ENCODE results near the gene EMC10.
A peak's percentile ranks its signal among the peaks of the same experiment; 100 is the strongest.

Gene EMC10

DNA sequence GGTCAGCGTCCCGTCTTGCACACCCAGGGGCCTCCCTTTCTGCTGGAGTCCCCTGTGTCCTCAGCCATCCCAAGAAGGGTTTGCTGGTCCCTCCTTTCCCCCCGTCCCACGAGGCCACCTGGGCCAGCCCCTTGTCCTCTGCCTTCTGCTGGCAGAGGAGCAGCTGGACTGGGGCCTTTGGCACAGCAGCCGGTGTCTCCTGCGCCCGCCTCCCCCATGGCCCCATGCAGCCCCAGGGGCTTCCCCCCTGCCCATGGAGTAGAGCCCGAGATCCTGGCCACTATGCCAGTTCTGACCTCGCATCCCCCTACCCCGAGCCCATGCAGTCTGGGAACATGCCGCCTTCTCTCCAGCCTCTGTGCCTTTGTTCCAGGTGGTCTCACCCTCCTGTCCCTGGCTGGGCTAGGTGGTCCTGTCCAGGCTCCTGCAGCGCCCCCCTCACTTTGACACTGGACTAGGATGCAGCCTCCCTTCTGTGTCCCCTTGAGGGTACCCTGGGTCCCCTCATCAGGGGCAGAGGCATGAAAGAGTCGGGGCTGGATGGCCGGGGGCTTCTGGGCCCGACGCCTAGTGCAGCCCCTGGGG, 6.1 kb downstream of the EMC10 start:
- Histone ChIP-seq H3K4me2 (ENCODE audit: low read length) (no peak overlapping the region), H3K9me3 (ENCODE audit: insufficient read depth, low read depth, low read length) (peaks cover 2% of the 10 kb centered on the region), H4K12ac (ENCODE audit: low read depth, low read length) (no peak overlapping the region), H4K91ac (ENCODE audit: low read depth, low read length) (no peak overlapping the region), H2AFZ (ENCODE audit: insufficient read depth, low read length, poor library complexity) (no peak overlapping the region), H3K4ac (ENCODE audit: low read depth, low read length) (no peak overlapping the region), H2BK12ac (ENCODE audit: low read length) (no peak overlapping the region), H2BK120ac (ENCODE audit: insufficient read depth, low read length, poor library complexity) (no peak overlapping the region), H3K79me2 (ENCODE audit: control insufficient read depth, insufficient read depth, low read length, poor library complexity) (peaks cover 2% of the 10 kb centered on the region), H3K9ac (ENCODE audit: low read length) (no peak overlapping the region), H3K79me1 (ENCODE audit: low read length) (no peaks in the 10 kb centered on the region), H2BK5ac (ENCODE audit: low read depth, low read length, poor library complexity) (no peak overlapping the region), H3K14ac (ENCODE audit: low read length) (no peak overlapping the region), H3K4me1 (ENCODE audit: control insufficient read depth in 1 of 2, insufficient read depth in 2 of 2, low read length in 2 of 2) (peaks cover under 1 to 4% of the 10 kb centered on the region in 2 experiments), H3K4me3 (ENCODE audit: low read depth, low read length) (no peak overlapping the region), H3K36me3 (ENCODE audit: control insufficient read depth in 1 of 2, insufficient read depth in 2 of 2, low read length in 2 of 2) (peaks cover 53 to 63% of the 10 kb centered on the region in 2 experiments), H3K18ac (ENCODE audit: low read length) (no peak overlapping the region), H3K23ac (ENCODE audit: low read length) (no peak overlapping the region), H3K27ac (ENCODE audit: low read depth, low read length) (no peak overlapping the region), H2AK5ac (ENCODE audit: low read length) (no peak overlapping the region), H4K8ac (ENCODE audit: low read depth, low read length) (no peak overlapping the region), H3K27me3 (ENCODE audit: insufficient read depth, low read length) (no peaks in the 10 kb centered on the region)
- no CpG with 5 or more reads among the region's 16 CpGs for WGBS (ENCODE audit: extremely low coverage, insufficient coverage, insufficient read length)
- no peak for DNase-seq

DNA sequence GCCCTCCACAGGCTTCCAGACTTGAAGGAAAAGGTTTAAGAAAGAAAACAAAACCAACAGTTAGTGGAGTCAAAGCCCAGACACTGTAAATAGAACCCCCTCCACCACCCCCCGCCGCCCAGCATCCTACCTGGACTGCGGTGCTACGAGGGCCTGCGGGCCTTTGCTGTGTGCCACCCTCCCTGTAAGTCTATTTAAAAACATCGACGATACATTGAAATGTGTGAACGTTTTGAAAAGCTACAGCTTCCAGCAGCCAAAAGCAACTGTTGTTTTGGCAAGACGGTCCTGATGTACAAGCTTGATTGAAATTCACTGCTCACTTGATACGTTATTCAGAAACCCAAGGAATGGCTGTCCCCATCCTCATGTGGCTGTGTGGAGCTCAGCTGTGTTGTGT, 6.6 kb downstream of the EMC10 start:
- no peak overlapping the region for H3K4me3 ChIP-seq (ENCODE audit: low read depth, low read length)
- no peak overlapping the region for H4K8ac ChIP-seq (ENCODE audit: low read depth, low read length)
- no peak overlapping the region for H3K18ac ChIP-seq (ENCODE audit: low read length)

GRCh38 chr19:50485284-50485955, 9.1 kb downstream of the EMC10 start:
- Histone ChIP-seq H2AFZ (ENCODE audit: insufficient read depth, low read length, poor library complexity) (no peak overlapping the region), H2BK5ac (ENCODE audit: low read depth, low read length, poor library complexity) (no peak overlapping the region), H3K9me3 (ENCODE audit: insufficient read depth, low read depth, low read length) (peaks cover 2% of the 10 kb centered on the region), H3K79me1 (ENCODE audit: low read length) (peaks cover 3% of the 10 kb centered on the region), H4K8ac (ENCODE audit: low read depth, low read length) (no peak overlapping the region), H3K23ac (ENCODE audit: low read length) (no peak overlapping the region), H3K27me3 (ENCODE audit: insufficient read depth, low read length) (no peaks in the 10 kb centered on the region), H3K4me2 (ENCODE audit: low read length) (no peak overlapping the region), H3K4ac (ENCODE audit: low read depth, low read length) (no peak overlapping the region), H4K91ac (ENCODE audit: low read depth, low read length) (no peak overlapping the region), H2BK12ac (ENCODE audit: low read length) (no peak overlapping the region), H3K18ac (ENCODE audit: low read length) (no peak overlapping the region), H4K12ac (ENCODE audit: low read depth, low read length) (no peak overlapping the region), H3K36me3 (ENCODE audit: control insufficient read depth in 1 of 2, insufficient read depth in 2 of 2, low read length in 2 of 2) (peaks cover 33 to 44% of the 10 kb centered on the region in 2 experiments), H2BK120ac (ENCODE audit: insufficient read depth, low read length, poor library complexity) (no peak overlapping the region), H3K9ac (ENCODE audit: low read length) (no peak overlapping the region), H3K4me3 (ENCODE audit: low read depth, low read length) (no peak overlapping the region), H3K14ac (ENCODE audit: low read length) (no peak overlapping the region), H3K27ac (ENCODE audit: low read depth, low read length) (no peak overlapping the region), H2AK5ac (ENCODE audit: low read length) (no peak overlapping the region), H3K79me2 (ENCODE audit: control insufficient read depth, insufficient read depth, low read length, poor library complexity) (no peaks in the 10 kb centered on the region), H3K4me1 (ENCODE audit: control insufficient read depth in 1 of 2, insufficient read depth in 2 of 2, low read length in 2 of 2) (peaks cover 4 to 9% of the 10 kb centered on the region in 2 experiments)
- no CpG with 5 or more reads among the region's 10 CpGs for WGBS (ENCODE audit: extremely low coverage, insufficient coverage, insufficient read length)
- no peak for DNase-seq

More for the DNA sequence above, 6.6 kb downstream of the EMC10 start:
- Histone ChIP-seq H3K9ac (ENCODE audit: low read length) (no peak overlapping the region), H3K36me3 (ENCODE audit: control insufficient read depth in 1 of 2, insufficient read depth in 2 of 2, low read length in 2 of 2) (peaks cover 53 to 65% of the 10 kb centered on the region in 2 experiments), H3K79me2 (ENCODE audit: control insufficient read depth, insufficient read depth, low read length, poor library complexity) (no peaks in the 10 kb centered on the region), H3K79me1 (ENCODE audit: low read length) (no peaks in the 10 kb centered on the region), H2AFZ (ENCODE audit: insufficient read depth, low read length, poor library complexity) (no peak overlapping the region), H4K91ac (ENCODE audit: low read depth, low read length) (no peak overlapping the region), H4K12ac (ENCODE audit: low read depth, low read length) (no peak overlapping the region), H2AK5ac (ENCODE audit: low read length) (no peak overlapping the region), H3K4me1 (ENCODE audit: control insufficient read depth in 1 of 2, insufficient read depth in 2 of 2, low read length in 2 of 2) (no peaks in the 10 kb centered on the region), H2BK12ac (ENCODE audit: low read length) (no peak overlapping the region), H2BK120ac (ENCODE audit: insufficient read depth, low read length, poor library complexity) (no peak overlapping the region), H3K9me3 (ENCODE audit: insufficient read depth, low read depth, low read length) (no peaks in the 10 kb centered on the region), H3K14ac (ENCODE audit: low read length) (no peak overlapping the region), H2BK5ac (ENCODE audit: low read depth, low read length, poor library complexity) (no peak overlapping the region), H3K23ac (ENCODE audit: low read length) (no peak overlapping the region), H3K27me3 (ENCODE audit: insufficient read depth, low read length) (no peaks in the 10 kb centered on the region), H3K27ac (ENCODE audit: low read depth, low read length) (no peak overlapping the region), H3K4me2 (ENCODE audit: low read length) (no peak overlapping the region), H3K4ac (ENCODE audit: low read depth, low read length) (no peak overlapping the region)
- no CpG with 5 or more reads among the region's 10 CpGs for WGBS (ENCODE audit: extremely low coverage, insufficient coverage, insufficient read length)
- no peak for DNase-seq

DNA sequence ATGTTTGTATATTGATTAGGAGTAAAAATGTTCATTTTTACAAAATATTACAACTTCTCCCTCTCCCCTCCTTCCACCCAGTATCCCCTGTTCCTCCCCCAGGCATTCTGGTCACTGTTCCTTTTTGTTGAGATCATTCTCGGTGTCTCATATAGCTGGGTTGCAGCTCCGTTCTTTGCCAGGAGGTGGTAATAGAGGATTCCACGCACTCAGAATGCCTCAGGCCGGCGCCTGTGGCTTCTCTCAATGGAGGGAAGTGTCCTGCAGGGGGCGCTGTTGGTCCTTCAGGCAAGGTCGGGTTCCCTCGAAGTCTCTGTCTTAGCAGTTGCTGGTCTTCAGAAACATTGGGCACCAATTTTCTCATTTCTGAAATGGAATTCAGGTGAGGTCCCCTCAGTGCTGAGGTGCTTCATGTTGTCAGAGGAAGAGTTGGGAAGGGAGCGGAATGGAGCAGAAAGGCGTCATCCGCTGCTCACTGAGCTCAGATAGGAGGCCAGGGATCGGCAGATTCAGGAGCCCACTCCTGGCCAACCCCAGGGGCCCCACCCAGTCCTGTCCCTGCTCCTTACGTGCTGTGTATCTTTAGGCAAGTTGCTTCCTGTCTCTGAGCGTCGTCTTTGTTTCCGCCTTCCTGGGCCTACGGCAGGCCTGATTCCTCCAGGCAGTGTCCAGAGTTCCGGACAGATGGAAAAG, 10.7 kb downstream of the EMC10 start:
- Histone ChIP-seq H4K8ac (ENCODE audit: low read depth, low read length) (no peak overlapping the region), H2BK5ac (ENCODE audit: low read depth, low read length, poor library complexity) (no peak overlapping the region), H3K4me1 (ENCODE audit: control insufficient read depth in 1 of 2, insufficient read depth in 2 of 2, low read length in 2 of 2) (peaks cover 4 to 10% of the 10 kb centered on the region in 2 experiments), H3K9ac (ENCODE audit: low read length) (no peak overlapping the region), H4K91ac (ENCODE audit: low read depth, low read length) (no peak overlapping the region), H3K27ac (ENCODE audit: low read depth, low read length) (no peak overlapping the region), H3K27me3 (ENCODE audit: insufficient read depth, low read length) (peaks cover 2% of the 10 kb centered on the region), H3K9me3 (ENCODE audit: insufficient read depth, low read depth, low read length) (peaks cover 4% of the 10 kb centered on the region), H3K23ac (ENCODE audit: low read length) (no peak overlapping the region), H2BK120ac (ENCODE audit: insufficient read depth, low read length, poor library complexity) (no peak overlapping the region), H3K79me1 (ENCODE audit: low read length) (peaks cover 3% of the 10 kb centered on the region), H4K12ac (ENCODE audit: low read depth, low read length) (no peak overlapping the region), H3K4ac (ENCODE audit: low read depth, low read length) (no peak overlapping the region), H2AK5ac (ENCODE audit: low read length) (no peak overlapping the region), H3K18ac (ENCODE audit: low read length) (no peak overlapping the region), H3K36me3 (ENCODE audit: control insufficient read depth in 1 of 2, insufficient read depth in 2 of 2, low read length in 2 of 2) (peaks cover 19 to 30% of the 10 kb centered on the region in 2 experiments), H3K79me2 (ENCODE audit: control insufficient read depth, insufficient read depth, low read length, poor library complexity) (no peaks in the 10 kb centered on the region), H2AFZ (ENCODE audit: insufficient read depth, low read length, poor library complexity) (no peak overlapping the region), H2BK12ac (ENCODE audit: low read length) (no peak overlapping the region), H3K14ac (ENCODE audit: low read length) (no peak overlapping the region), H3K4me3 (ENCODE audit: low read depth, low read length) (no peak overlapping the region), H3K4me2 (ENCODE audit: low read length) (no peak overlapping the region)
- WGBS (ENCODE audit: extremely low coverage, insufficient coverage, insufficient read length), result no CpG with 5 or more reads among the region's 18 CpGs
- DNase-seq, result peak in 1 of 2 donors; percentile 26
